IMR-90 (cell line): ENCODE results near the gene THADA. TPM values are rescaled to one million over a fixed set of nuclear protein-coding genes. Genes with fewer than 3 reads are reported as not detected.

ENCODE experiments used
- ATAC-seq: fragments of 200-7000 bp; cut with Tn5 transposase; 2 replicates; pipeline ENCODE4 v1.9.1; 2020; ENCODE audit warnings: low read depth, mild to moderate bottlenecking, moderate library complexity
- BruUV-seq: library from RNA; stranded (reverse); fragments of 400-500 nt; replicated peaks from 2 replicates; lab custom pipeline; 2021; lab: Mats Ljungman, UMichigan
- CTCF ChIA-PET: fragments of 300-600 bp; formaldehyde crosslinking; extraction: SDS; loops from one replicate; lab custom pipeline; 2021; ENCODE audit warnings: antibody characterized with exemption; lab: Yijun Ruan, JAX
- POLR2A ChIA-PET: fragments of 300-600 bp; sonication (Branson Sonifier 250); formaldehyde crosslinking; loops from one replicate; lab custom pipeline; 2022; ENCODE audit warnings: antibody characterized with exemption; ENCODE audit not compliant: unreplicated experiment; lab: Charles Lee
- DNase-seq: peaks from one replicate; pipeline ENCODE4 v3.0.0; 2013
- H2AFZ ChIP-seq: replicated peaks from 2 replicates; pipeline ENCODE3; 2013; ENCODE audit warnings: low read length, mild to moderate bottlenecking; ENCODE audit not compliant: poor library complexity
- H2AK5ac ChIP-seq: 2 replicates; pipeline ENCODE4 v1.6.1; 2013; ENCODE audit warnings: low read depth, low read length, inconsistent platforms
- H2AK9ac ChIP-seq: replicated peaks from 2 replicates; pipeline ENCODE3; 2013; ENCODE audit warnings: mild to moderate bottlenecking, low read depth, low read length, moderate library complexity; ENCODE audit not compliant: poor library complexity
- H2BK120ac ChIP-seq: 2 replicates; pipeline ENCODE4 v1.6.1; 2013; ENCODE audit warnings: low read depth, low read length, inconsistent platforms
- H2BK15ac ChIP-seq: 3 replicates; pipeline ENCODE4 v1.6.1; 2013; ENCODE audit warnings: low read depth, low read length, inconsistent platforms
- H2BK20ac ChIP-seq: 2 replicates; pipeline ENCODE4 v1.6.1; 2013; ENCODE audit warnings: low read depth, mild to moderate bottlenecking, inconsistent platforms, low read length, moderate library complexity
- H2BK5ac ChIP-seq: 2 replicates; pipeline ENCODE4 v1.6.1; 2013; ENCODE audit warnings: mild to moderate bottlenecking, low read depth, low read length, inconsistent platforms; ENCODE audit not compliant: poor library complexity, severe bottlenecking
- H3K14ac ChIP-seq: replicated peaks from 2 replicates; pipeline ENCODE4 v1.6.1; 2013; ENCODE audit warnings: low read depth, low read length, inconsistent platforms
- H3K18ac ChIP-seq: 2 replicates; pipeline ENCODE4 v1.6.1; 2013; ENCODE audit warnings: low read depth, low read length, control low read depth
- H3K23ac ChIP-seq: 2 replicates; pipeline ENCODE4 v1.6.1; 2013; ENCODE audit warnings: low read depth, low read length, inconsistent platforms
- H3K27ac ChIP-seq: 2 replicates; pipeline ENCODE4 v1.5.1; 2013; ENCODE audit warnings: mild to moderate bottlenecking, control low read depth, low read length; ENCODE audit not compliant: insufficient read depth
- H3K27me3 ChIP-seq: 2 replicates; pipeline ENCODE4 v1.6.1; 2013; ENCODE audit warnings: low read length; ENCODE audit not compliant: control insufficient read depth, insufficient read depth
- H3K36me3 ChIP-seq: 2 replicates; pipeline ENCODE4 v1.6.1; 2013; ENCODE audit warnings: low read length, mixed read lengths; ENCODE audit not compliant: control insufficient read depth, insufficient read depth
- H3K4ac ChIP-seq: 2 replicates; pipeline ENCODE4 v1.6.1; 2013; ENCODE audit warnings: low read depth, low read length, inconsistent platforms
- H3K4me1 ChIP-seq: 2 replicates; pipeline ENCODE4 v1.6.1; 2013; ENCODE audit warnings: low read length, mixed read lengths; ENCODE audit not compliant: control insufficient read depth, insufficient read depth
- H3K4me2 ChIP-seq: 2 replicates; pipeline ENCODE4 v1.6.1; 2013; ENCODE audit warnings: low read depth, mild to moderate bottlenecking, control low read depth, low read length, moderate library complexity
- H3K4me3 ChIP-seq: 2 replicates; pipeline ENCODE4 v1.5.1; 2013; ENCODE audit warnings: low read depth, mild to moderate bottlenecking, control low read depth, low read length, moderate library complexity; ENCODE audit not compliant: insufficient read depth
- H3K56ac ChIP-seq: 2 replicates; pipeline ENCODE4 v1.6.1; 2013; ENCODE audit warnings: low read length, inconsistent platforms; ENCODE audit not compliant: insufficient read depth; ENCODE audit errors: extremely low read depth
- H3K79me1 ChIP-seq, 2 experiments: 2 replicates each; pipeline ENCODE4 v1.6.1; 2013; ENCODE audit warnings: low read length in 2 of 2, inconsistent platforms in 1 of 2, low read depth in 1 of 2
- H3K9ac ChIP-seq: 2 replicates; pipeline ENCODE4 v1.6.1; 2013; ENCODE audit warnings: low read depth, low read length, control low read depth
- H3K9me1 ChIP-seq: 2 replicates; pipeline ENCODE4 v1.6.1; 2013; ENCODE audit warnings: low read length, inconsistent platforms; ENCODE audit not compliant: insufficient read depth
- H3K9me3 ChIP-seq: 2 replicates; pipeline ENCODE4 v1.6.1; 2013; ENCODE audit warnings: low read length; ENCODE audit not compliant: control insufficient read depth, insufficient read depth
- H4K20me1 ChIP-seq: 2 replicates; pipeline ENCODE4 v1.6.1; 2013; ENCODE audit warnings: low read length, inconsistent platforms; ENCODE audit not compliant: insufficient read depth
- H4K5ac ChIP-seq: 2 replicates; pipeline ENCODE4 v1.6.1; 2013; ENCODE audit warnings: mild to moderate bottlenecking, low read depth, low read length, control low read depth
- H4K8ac ChIP-seq, 2 experiments: 2 replicates each; pipeline ENCODE4 v1.6.1; 2013; ENCODE audit warnings: low read depth in 2 of 2, low read length in 2 of 2, control low read depth in 1 of 2, inconsistent platforms in 1 of 2
- H4K91ac ChIP-seq: 2 replicates; pipeline ENCODE4 v1.6.1; 2013; ENCODE audit warnings: low read depth, low read length, inconsistent platforms; ENCODE audit not compliant: insufficient read depth
- CEBPB ChIP-seq: IDR thresholded peaks from 2 replicates; pipeline ENCODE4 v1.6.1; 2012; ENCODE audit warnings: low read depth, low read length, improper control_type of control experiment
- CTCF ChIP-seq: conservative IDR thresholded peaks from 2 replicates; pipeline ENCODE4 v1.5.1; 2012; ENCODE audit warnings: mild to moderate bottlenecking, low read depth, low read length, improper control_type of control experiment
- MAZ ChIP-seq: IDR thresholded peaks from 2 replicates; pipeline ENCODE4 v1.6.1; 2012; ENCODE audit warnings: low read depth, mild to moderate bottlenecking, low read length, improper control_type of control experiment, moderate library complexity, borderline replicate concordance
- MXI1 ChIP-seq: IDR thresholded peaks from 2 replicates; pipeline ENCODE4 v1.6.1; 2012; ENCODE audit warnings: low read depth, mild to moderate bottlenecking, low read length, moderate library complexity, borderline replicate concordance
- POLR2A ChIP-seq: IDR thresholded peaks from 2 replicates; pipeline ENCODE4 v1.6.1; 2012; ENCODE audit warnings: mild to moderate bottlenecking, low read depth, low read length
- RFX5 ChIP-seq: IDR thresholded peaks from 2 replicates; pipeline ENCODE4 v1.8.0; 2012; ENCODE audit warnings: low read depth, mild to moderate bottlenecking, low read length, moderate library complexity
- WGBS, 2 experiments: methylation state at CpG; one replicate each; pipeline versions ENCODE4 v1.1.5 to v1.1.7; 2013; ENCODE audit warnings: missing lambda C conversion rate in 2 of 2; ENCODE audit not compliant: insufficient read length in 1 of 2; ENCODE audit errors: extremely low coverage in 2 of 2; 5-methylcytosine and 5-hydroxymethylcytosine counted together
- dilution Hi-C: fragments of 300-500 bp; cut with HindIII; formaldehyde crosslinking; loops from one replicate; pipeline ENCODE4 v1.14.3; 2018; ENCODE audit warnings: low sequenced_read_pairs; ENCODE audit not compliant: unreplicated experiment
- in situ Hi-C: fragments of 300-500 bp; cut with MboI; formaldehyde crosslinking; loops from 3 replicates; pipeline ENCODE4 v1.14.3; 2019; ENCODE audit warnings: low sequenced_read_pairs, inconsistent platforms, mixed read lengths
- intact Hi-C: fragments of 100-400 bp; cut with micrococcal nuclease; formaldehyde crosslinking; loops from 2 replicates; pipeline ENCODE4 v1.10.0; 2022
- polyA plus RNA-seq, 3 experiments: library from polyadenylated mRNA; depleted of rRNA; stranded (reverse); fragments of >200 nt; gene quantifications; 2 replicates each; pipeline ENCODE4 v1.2.3, GENCODE V29; 2012; ENCODE audit warnings: low replicate concordance in 1 of 3
- total RNA-seq: library from RNA; depleted of rRNA; stranded (reverse); fragments of >200 nt; gene quantifications from 2 replicates; pipeline ENCODE4 v1.2.3, GENCODE V29; 2012

The THADA gene
- total and polyA plus RNA-seq, 2 of the 4 experiments (the other 2 are of a cell fraction), result 10.5 to 21.3 TPM

- no peak overlapping the region for H3K4me3 ChIP-seq
- H3K79me1 ChIP-seq, result no peaks in the 10 kb centered on the region
- no peak overlapping the region for H2BK120ac ChIP-seq
- dilution Hi-C loops, result no loop called here
- H3K18ac ChIP-seq, result no peak overlapping the region
- H4K5ac ChIP-seq, result no peak overlapping the region
- no peak overlapping the region for H2AK5ac ChIP-seq
- no TSS peak for BruUV-seq
- no peak overlapping the region for H3K4ac ChIP-seq
- H4K20me1 ChIP-seq, result no peaks in the 10 kb centered on the region
- H3K9me3 ChIP-seq, result no peaks in the 10 kb centered on the region
- no peak overlapping the region for H3K9ac ChIP-seq
- ChIA-PET CTCF (no interaction called here), POLR2A (no interaction called here)
- no peak overlapping the region for H2AFZ ChIP-seq
- H2BK5ac ChIP-seq, result no peak overlapping the region
- peaks cover 12% of the 10 kb centered on the region for H3K4me1 ChIP-seq
- no peak overlapping the region for H4K91ac ChIP-seq
- no peak overlapping the region for H3K27ac ChIP-seq
- no peak overlapping the region for H3K14ac ChIP-seq
- H3K23ac ChIP-seq, result no peak overlapping the region
- TF ChIP-seq RFX5 (no peak), POLR2A (no peak), CEBPB (no peak), MAZ (no peak), MXI1 (no peak), CTCF (no peak)
- no peak overlapping the region for H2BK15ac ChIP-seq
- H3K9me1 ChIP-seq, result peaks cover 5% of the 10 kb centered on the region
- H4K8ac ChIP-seq, result no peak overlapping the region
- DNase-seq (no peak), ATAC-seq (no peak)
- in situ Hi-C loops, result no loop called here
- no peak overlapping the region for H2AK9ac ChIP-seq
- no peak overlapping the region for H2BK20ac ChIP-seq
- H3K4me2 ChIP-seq, result no peak overlapping the region
- H3K36me3 ChIP-seq, result no peaks in the 10 kb centered on the region
- intact Hi-C loops, result no loop called here
- WGBS, 2 experiments, result 80% methylated on average over 3 of the region's 4 CpGs; no CpG with 5 or more reads in 1 of the 2 experiments
- H3K27me3 ChIP-seq, result no peaks in the 10 kb centered on the region
- no peak overlapping the region for H3K56ac ChIP-seq
Observed at GRCh38 chr2:43323857-43324256, 272.0 kb downstream of the THADA start.
